IMR-90 (cell line): ENCODE data around the gene GSKIP. TPM values are rescaled to one million over a fixed set of nuclear protein-coding genes. Genes with fewer than 3 reads are reported as not detected.

Experiments used
- ATAC-seq: fragments of 200-7000 bp; cut with Tn5 transposase; 2 replicates; pipeline ENCODE4 v1.9.1; 2020; ENCODE audit warnings: low read depth, mild to moderate bottlenecking, moderate library complexity
- BruUV-seq: library from RNA; stranded (reverse); fragments of 400-500 nt; replicated peaks from 2 replicates; lab custom pipeline; 2021; lab: Mats Ljungman, UMichigan
- CTCF ChIA-PET: fragments of 300-600 bp; formaldehyde crosslinking; extraction: SDS; loops from one replicate; lab custom pipeline; 2021; ENCODE audit warnings: antibody characterized with exemption; lab: Yijun Ruan, JAX
- POLR2A ChIA-PET: fragments of 300-600 bp; sonication (Branson Sonifier 250); formaldehyde crosslinking; loops from one replicate; lab custom pipeline; 2022; ENCODE audit warnings: antibody characterized with exemption; ENCODE audit not compliant: unreplicated experiment; lab: Charles Lee
- DNase-seq: peaks from one replicate; pipeline ENCODE4 v3.0.0; 2013
- H2AFZ ChIP-seq: replicated peaks from 2 replicates; pipeline ENCODE3; 2013; ENCODE audit warnings: low read length, mild to moderate bottlenecking; ENCODE audit not compliant: poor library complexity
- H2AK5ac ChIP-seq: 2 replicates; pipeline ENCODE4 v1.6.1; 2013; ENCODE audit warnings: low read depth, low read length, inconsistent platforms
- H2AK9ac ChIP-seq: replicated peaks from 2 replicates; pipeline ENCODE3; 2013; ENCODE audit warnings: mild to moderate bottlenecking, low read depth, low read length, moderate library complexity; ENCODE audit not compliant: poor library complexity
- H2BK120ac ChIP-seq: 2 replicates; pipeline ENCODE4 v1.6.1; 2013; ENCODE audit warnings: low read depth, low read length, inconsistent platforms
- H2BK15ac ChIP-seq: 3 replicates; pipeline ENCODE4 v1.6.1; 2013; ENCODE audit warnings: low read depth, low read length, inconsistent platforms
- H2BK20ac ChIP-seq: 2 replicates; pipeline ENCODE4 v1.6.1; 2013; ENCODE audit warnings: low read depth, mild to moderate bottlenecking, inconsistent platforms, low read length, moderate library complexity
- H2BK5ac ChIP-seq: 2 replicates; pipeline ENCODE4 v1.6.1; 2013; ENCODE audit warnings: mild to moderate bottlenecking, low read depth, low read length, inconsistent platforms; ENCODE audit not compliant: poor library complexity, severe bottlenecking
- H3K14ac ChIP-seq: replicated peaks from 2 replicates; pipeline ENCODE4 v1.6.1; 2013; ENCODE audit warnings: low read depth, low read length, inconsistent platforms
- H3K18ac ChIP-seq: 2 replicates; pipeline ENCODE4 v1.6.1; 2013; ENCODE audit warnings: low read depth, low read length, control low read depth
- H3K23ac ChIP-seq: 2 replicates; pipeline ENCODE4 v1.6.1; 2013; ENCODE audit warnings: low read depth, low read length, inconsistent platforms
- H3K27ac ChIP-seq: 2 replicates; pipeline ENCODE4 v1.5.1; 2013; ENCODE audit warnings: mild to moderate bottlenecking, control low read depth, low read length; ENCODE audit not compliant: insufficient read depth
- H3K27me3 ChIP-seq: 2 replicates; pipeline ENCODE4 v1.6.1; 2013; ENCODE audit warnings: low read length; ENCODE audit not compliant: control insufficient read depth, insufficient read depth
- H3K36me3 ChIP-seq: 2 replicates; pipeline ENCODE4 v1.6.1; 2013; ENCODE audit warnings: low read length, mixed read lengths; ENCODE audit not compliant: control insufficient read depth, insufficient read depth
- H3K4ac ChIP-seq: 2 replicates; pipeline ENCODE4 v1.6.1; 2013; ENCODE audit warnings: low read depth, low read length, inconsistent platforms
- H3K4me1 ChIP-seq: 2 replicates; pipeline ENCODE4 v1.6.1; 2013; ENCODE audit warnings: low read length, mixed read lengths; ENCODE audit not compliant: control insufficient read depth, insufficient read depth
- H3K4me2 ChIP-seq: 2 replicates; pipeline ENCODE4 v1.6.1; 2013; ENCODE audit warnings: low read depth, mild to moderate bottlenecking, control low read depth, low read length, moderate library complexity
- H3K4me3 ChIP-seq: 2 replicates; pipeline ENCODE4 v1.5.1; 2013; ENCODE audit warnings: low read depth, mild to moderate bottlenecking, control low read depth, low read length, moderate library complexity; ENCODE audit not compliant: insufficient read depth
- H3K56ac ChIP-seq: 2 replicates; pipeline ENCODE4 v1.6.1; 2013; ENCODE audit warnings: low read length, inconsistent platforms; ENCODE audit not compliant: insufficient read depth; ENCODE audit errors: extremely low read depth
- H3K79me1 ChIP-seq, 2 experiments: 2 replicates each; pipeline ENCODE4 v1.6.1; 2013; ENCODE audit warnings: low read length in 2 of 2, inconsistent platforms in 1 of 2, low read depth in 1 of 2
- H3K9ac ChIP-seq: 2 replicates; pipeline ENCODE4 v1.6.1; 2013; ENCODE audit warnings: low read depth, low read length, control low read depth
- H3K9me1 ChIP-seq: 2 replicates; pipeline ENCODE4 v1.6.1; 2013; ENCODE audit warnings: low read length, inconsistent platforms; ENCODE audit not compliant: insufficient read depth
- H3K9me3 ChIP-seq: 2 replicates; pipeline ENCODE4 v1.6.1; 2013; ENCODE audit warnings: low read length; ENCODE audit not compliant: control insufficient read depth, insufficient read depth
- H4K20me1 ChIP-seq: 2 replicates; pipeline ENCODE4 v1.6.1; 2013; ENCODE audit warnings: low read length, inconsistent platforms; ENCODE audit not compliant: insufficient read depth
- H4K5ac ChIP-seq: 2 replicates; pipeline ENCODE4 v1.6.1; 2013; ENCODE audit warnings: mild to moderate bottlenecking, low read depth, low read length, control low read depth
- H4K8ac ChIP-seq, 2 experiments: 2 replicates each; pipeline ENCODE4 v1.6.1; 2013; ENCODE audit warnings: low read depth in 2 of 2, low read length in 2 of 2, control low read depth in 1 of 2, inconsistent platforms in 1 of 2
- H4K91ac ChIP-seq: 2 replicates; pipeline ENCODE4 v1.6.1; 2013; ENCODE audit warnings: low read depth, low read length, inconsistent platforms; ENCODE audit not compliant: insufficient read depth
- RFX5 ChIP-seq: IDR thresholded peaks from 2 replicates; pipeline ENCODE4 v1.8.0; 2012; ENCODE audit warnings: low read depth, mild to moderate bottlenecking, low read length, moderate library complexity
- WGBS, 2 experiments: methylation state at CpG; one replicate each; pipeline versions ENCODE4 v1.1.5 to v1.1.7; 2013; ENCODE audit warnings: missing lambda C conversion rate in 2 of 2; ENCODE audit not compliant: insufficient read length in 1 of 2; ENCODE audit errors: extremely low coverage in 2 of 2; 5-methylcytosine and 5-hydroxymethylcytosine counted together
- dilution Hi-C: fragments of 300-500 bp; cut with HindIII; formaldehyde crosslinking; loops from one replicate; pipeline ENCODE4 v1.14.3; 2018; ENCODE audit warnings: low sequenced_read_pairs; ENCODE audit not compliant: unreplicated experiment
- in situ Hi-C: fragments of 300-500 bp; cut with MboI; formaldehyde crosslinking; loops from 3 replicates; pipeline ENCODE4 v1.14.3; 2019; ENCODE audit warnings: low sequenced_read_pairs, inconsistent platforms, mixed read lengths
- intact Hi-C: fragments of 100-400 bp; cut with micrococcal nuclease; formaldehyde crosslinking; loops from 2 replicates; pipeline ENCODE4 v1.10.0; 2022
- polyA plus RNA-seq, 3 experiments: library from polyadenylated mRNA; depleted of rRNA; stranded (reverse); fragments of >200 nt; gene quantifications; 2 replicates each; pipeline ENCODE4 v1.2.3, GENCODE V29; 2012; ENCODE audit warnings: low replicate concordance in 1 of 3
- total RNA-seq: library from RNA; depleted of rRNA; stranded (reverse); fragments of >200 nt; gene quantifications from 2 replicates; pipeline ENCODE4 v1.2.3, GENCODE V29; 2012

The GSKIP gene
- total and polyA plus RNA-seq, 2 of the 4 experiments (the other 2 are of a cell fraction): 11.7 to 22.0 TPM

DNA sequence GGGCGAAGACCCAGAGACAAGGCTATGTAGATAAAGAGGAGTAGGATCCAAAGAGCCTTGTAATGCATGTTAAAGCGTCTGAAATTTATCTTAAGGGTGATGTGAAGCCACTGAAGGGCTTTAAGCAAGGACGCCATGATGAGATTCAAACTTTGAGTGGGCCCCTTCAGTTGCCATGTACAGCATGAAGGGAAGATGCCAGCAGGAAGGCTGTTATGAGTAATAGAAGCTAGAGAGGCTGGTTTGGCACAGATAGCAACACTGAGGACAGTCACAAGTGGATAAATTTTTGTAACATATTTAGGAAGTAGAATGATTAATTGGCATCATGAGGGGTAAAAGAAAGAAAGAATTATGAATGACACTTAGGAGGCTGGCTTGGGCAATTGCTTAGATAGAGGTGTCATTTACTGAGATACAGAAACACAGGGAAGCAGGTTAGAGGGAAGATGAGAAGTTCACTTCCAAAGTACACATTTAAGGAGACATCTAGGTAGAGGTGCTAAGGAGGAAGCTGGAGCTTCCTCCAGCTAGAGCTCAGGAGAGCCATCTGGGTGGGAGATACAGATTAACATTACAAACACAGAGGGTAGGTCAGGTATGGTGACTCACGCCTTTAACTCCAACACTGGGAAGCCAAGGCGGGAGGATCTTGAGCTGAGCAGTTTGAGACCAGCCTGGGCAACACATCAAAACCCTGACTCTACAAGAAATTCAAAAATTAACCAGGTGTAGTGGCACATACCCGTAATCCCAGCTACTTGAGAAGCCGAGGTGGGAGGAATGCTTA lies 13.8 kb upstream of the GSKIP start:
- Histone ChIP-seq H2BK20ac (no peak overlapping the region), H3K56ac (no peak overlapping the region), H2AFZ (no peak overlapping the region), H2AK9ac (no peak overlapping the region), H3K27me3 (no peaks in the 10 kb centered on the region), H2BK5ac (no peak overlapping the region), H3K36me3 (no peaks in the 10 kb centered on the region), H3K23ac (no peak overlapping the region; the same call in 1 of the 2 replicates), H2BK15ac (no peak overlapping the region), H4K20me1 (peaks cover 19% of the 10 kb centered on the region; the same call in 1 of the 2 replicates), H4K8ac (no peak overlapping the region), H3K9ac (no peak overlapping the region), H4K91ac (no peak overlapping the region), H3K4me3 (no peak overlapping the region), H3K79me1 (peaks cover 30 to 45% of the 10 kb centered on the region in 2 experiments; a peak in 3 of 4 replicates), H3K9me1 (peaks cover 14% of the 10 kb centered on the region), H3K4ac (no peak overlapping the region), H3K14ac (no peak overlapping the region), H3K4me1 (peaks cover 5% of the 10 kb centered on the region; the same call in 1 of the 2 replicates), H3K18ac (no peak overlapping the region), H3K9me3 (no peaks in the 10 kb centered on the region), H4K5ac (no peak overlapping the region), H3K4me2 (no peak overlapping the region), H2BK120ac (no peak overlapping the region), H2AK5ac (no peak overlapping the region), H3K27ac (no peak overlapping the region)
- no TSS peak for BruUV-seq
- 86% methylated on average over 3 of the region's 7 CpGs; no CpG with 5 or more reads in 1 of the 2 experiments for WGBS, 2 experiments
- CTCF ChIA-PET: no interaction called here
- in situ Hi-C loops (no loop called here), dilution Hi-C loops (no loop called here), intact Hi-C loops (no loop called here)
- TF ChIP-seq RFX5: no peak
- DNase-seq (no peak), ATAC-seq (no peak)
- POLR2A ChIA-PET: no interaction called here
